ENCODE data around the gene LDB1.

LDB1 gene

DNA sequence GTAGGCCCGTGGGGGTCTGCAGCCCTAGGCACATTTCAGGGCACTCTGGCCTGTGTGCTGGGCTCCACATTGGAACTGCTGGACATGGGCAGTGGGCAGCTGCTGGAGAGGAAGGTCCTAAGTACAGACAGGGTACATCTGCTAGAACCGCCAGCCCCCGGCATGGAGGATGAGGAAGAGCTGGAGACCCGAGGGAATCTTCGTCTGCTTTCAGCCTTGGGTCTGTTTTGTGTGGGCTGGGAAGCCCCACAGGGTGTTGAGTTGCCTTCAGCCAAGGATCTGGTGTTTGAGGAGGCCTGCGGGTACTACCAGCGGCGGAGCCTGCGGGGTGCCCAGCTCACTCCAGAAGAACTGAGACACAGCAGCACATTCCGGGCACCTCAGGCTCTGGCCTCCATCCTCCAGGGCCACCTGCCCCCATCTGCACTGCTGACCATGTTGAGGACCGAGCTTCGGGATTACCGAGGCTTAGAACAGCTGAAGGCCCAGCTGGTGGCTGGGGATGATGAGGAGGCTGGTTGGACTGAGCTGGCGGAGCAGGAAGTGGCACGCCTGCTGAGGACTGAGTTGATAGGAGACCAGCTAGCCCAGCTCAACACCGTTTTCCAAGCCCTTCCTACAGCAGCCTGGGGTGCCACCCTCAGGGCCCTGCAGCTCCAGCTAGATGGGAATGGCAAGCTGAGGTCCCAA is 53.6 kb downstream of the LDB1 start:
- Mint-ChIP-seq H3K27me3 (ENCODE audit: low read depth) (no peaks in the 10 kb centered on the region), H3K4me3 (peak overlapping the region; percentile 85), H3K27ac (peak overlapping the region; percentile 81), H3K36me3 (ENCODE audit: low read depth) (peaks cover 4% of the 10 kb centered on the region), H3K9me3 (no peaks in the 10 kb centered on the region), H3K4me1 (ENCODE audit: low read depth) (peaks cover 26% of the 10 kb centered on the region)

DNA sequence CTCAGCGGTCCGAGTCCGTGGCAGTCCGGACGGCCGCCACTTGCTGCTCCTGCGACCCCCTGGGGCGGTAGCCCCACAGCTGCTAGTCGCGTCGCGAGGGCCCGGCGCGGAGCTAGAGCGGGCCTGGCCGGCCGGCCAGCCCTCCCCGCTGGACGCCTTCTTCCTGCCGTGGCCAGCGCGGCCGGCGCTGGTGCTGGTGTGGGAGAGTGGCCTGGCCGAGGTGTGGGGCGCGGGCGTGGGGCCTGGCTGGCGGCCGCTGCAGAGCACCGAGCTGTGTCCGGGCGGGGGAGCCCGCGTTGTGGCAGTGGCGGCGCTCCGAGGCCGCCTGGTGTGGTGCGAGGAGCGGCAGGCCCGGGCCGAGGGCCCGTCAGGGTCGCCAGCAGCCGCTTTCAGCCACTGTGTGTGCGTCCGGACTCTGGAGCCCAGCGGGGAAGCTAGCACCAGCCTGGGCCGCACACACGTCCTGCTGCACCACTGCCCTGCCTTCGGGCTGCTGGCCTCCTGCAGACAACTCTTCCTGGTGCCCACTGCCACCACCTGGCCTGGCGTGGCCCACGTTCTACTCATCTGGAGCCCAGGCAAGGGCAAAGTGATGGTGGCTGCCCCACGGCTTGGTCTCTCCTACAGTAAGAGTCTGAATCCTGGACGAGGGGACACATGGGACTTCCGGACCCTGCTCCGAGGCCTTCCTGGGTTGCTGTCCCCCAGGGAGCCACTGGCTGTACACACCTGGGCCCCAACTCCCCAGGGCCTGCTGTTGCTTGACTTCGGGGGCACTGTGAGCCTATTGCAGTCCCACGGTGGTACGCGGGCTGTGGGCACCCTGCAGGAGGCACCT is 54.4 kb downstream of the LDB1 start:
- Mint-ChIP-seq H3K4me3 (peak overlapping the region; percentile 85), H3K36me3 (ENCODE audit: low read depth) (peaks cover 4% of the 10 kb centered on the region)

DNA sequence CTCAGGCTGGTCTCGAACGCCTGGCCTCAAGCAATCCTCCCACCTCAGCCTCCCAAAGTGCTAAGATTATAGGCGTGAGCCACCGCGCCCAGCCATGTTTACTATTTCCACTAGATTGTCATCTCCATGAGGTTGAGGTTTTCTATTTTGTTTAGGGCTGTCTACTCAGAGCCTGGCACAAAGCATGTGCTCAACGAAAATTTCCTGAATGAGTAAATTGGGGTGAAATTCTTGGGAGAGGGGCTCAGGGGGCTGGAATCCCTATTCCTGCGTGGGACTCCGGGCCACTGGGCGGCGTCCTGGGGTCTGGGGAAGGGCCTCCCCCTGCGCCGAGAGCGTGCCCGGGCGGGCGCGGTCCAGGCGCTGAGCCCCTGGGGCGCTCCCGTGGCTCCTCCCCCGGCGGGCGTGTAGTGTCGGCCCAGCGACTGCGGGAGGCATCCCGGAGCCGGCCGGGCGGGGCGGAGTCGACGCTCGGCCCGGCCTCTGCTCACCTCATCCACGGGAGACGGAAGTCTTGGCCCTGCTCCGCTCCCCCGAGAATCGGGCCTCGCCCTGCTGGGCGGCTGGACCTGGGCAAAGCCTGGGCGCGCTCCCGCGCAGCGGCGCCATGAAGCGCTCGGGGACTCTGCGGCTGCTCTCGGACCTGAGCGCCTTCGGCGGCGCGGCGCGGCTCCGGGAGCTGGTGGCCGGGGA is 55.2 kb downstream of the LDB1 start, which contains the start of gene HPS6:
Gene HPS6, plus strand, starts transcription at position 482 of the 693 bp plus-strand sequence. Its CDS starts 126 bp downstream, at position 608.
- H3K27ac Mint-ChIP-seq, result peak within 1 kb of the TSS; percentile 93
- H3K4me1 Mint-ChIP-seq (ENCODE audit: low read depth), result peaks cover 26% of the 10 kb centered on the region
- no peaks in the 10 kb centered on the region for H3K27me3 Mint-ChIP-seq (ENCODE audit: low read depth)
- no peaks in the 10 kb centered on the region for H3K9me3 Mint-ChIP-seq
- peaks cover 2% of the 10 kb centered on the region for H3K36me3 Mint-ChIP-seq (ENCODE audit: low read depth)
- peak within 1 kb of the TSS; percentile 85 for H3K4me3 Mint-ChIP-seq

More for the DNA sequence above, 54.4 kb downstream of the LDB1 start:
- H3K9me3 Mint-ChIP-seq, result no peaks in the 10 kb centered on the region
- peaks cover 26% of the 10 kb centered on the region for H3K4me1 Mint-ChIP-seq (ENCODE audit: low read depth)
- peak overlapping the region; percentile 81 for H3K27ac Mint-ChIP-seq
- H3K27me3 Mint-ChIP-seq (ENCODE audit: low read depth), result no peaks in the 10 kb centered on the region

DNA sequence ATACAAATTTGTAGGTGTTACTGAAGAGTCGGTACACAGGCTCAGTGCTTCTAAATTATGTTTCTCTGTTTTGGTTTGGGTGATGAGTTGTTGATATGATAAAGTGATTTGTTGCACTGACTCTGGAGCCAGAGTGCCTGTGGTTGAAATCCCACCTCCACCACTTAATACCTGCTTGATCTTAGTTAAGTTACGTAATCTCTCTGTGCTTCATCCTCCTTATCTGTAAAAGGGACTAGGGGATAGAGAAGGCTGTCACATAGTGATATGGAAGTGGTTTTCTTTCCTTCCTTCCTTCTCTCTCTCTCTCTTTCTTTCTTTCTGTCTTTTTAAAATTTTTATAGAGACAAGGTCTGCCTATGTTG is 55.7 kb downstream of the LDB1 start:
- H3K27ac Mint-ChIP-seq, result peak overlapping the region; percentile 93
- peak overlapping the region; percentile 82 for H3K4me3 Mint-ChIP-seq
- no peaks in the 10 kb centered on the region for H3K27me3 Mint-ChIP-seq (ENCODE audit: low read depth)
- H3K9me3 Mint-ChIP-seq, result no peaks in the 10 kb centered on the region
- H3K4me1 Mint-ChIP-seq (ENCODE audit: low read depth), result peaks cover 26% of the 10 kb centered on the region
- peaks cover 2% of the 10 kb centered on the region for H3K36me3 Mint-ChIP-seq (ENCODE audit: low read depth)

DNA sequence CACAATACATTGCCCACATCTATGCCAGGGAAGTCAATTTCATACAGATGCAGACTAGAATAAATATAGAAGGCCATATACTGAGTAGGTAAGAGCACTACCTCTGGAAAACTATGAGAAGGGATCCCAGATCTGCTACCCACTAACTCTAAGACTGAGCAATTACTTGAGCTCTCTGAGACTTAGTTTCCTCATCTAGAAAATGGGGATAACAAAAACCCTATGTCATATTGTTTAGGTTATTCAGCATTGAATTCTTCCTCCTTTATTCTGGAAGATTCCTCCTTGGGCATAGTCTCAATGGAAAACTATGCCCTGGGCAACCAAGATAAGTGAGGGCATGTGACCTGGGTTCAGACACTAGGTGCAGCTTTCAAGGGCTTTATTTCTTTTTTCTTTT is 60.2 kb downstream of the LDB1 start:
- no peak overlapping the region for H3K27ac Mint-ChIP-seq
- peaks cover 5% of the 10 kb centered on the region for H3K36me3 Mint-ChIP-seq (ENCODE audit: low read depth)
- H3K4me1 Mint-ChIP-seq (ENCODE audit: low read depth), result peaks cover 21% of the 10 kb centered on the region
- H3K4me3 Mint-ChIP-seq, result no peak overlapping the region
- no peaks in the 10 kb centered on the region for H3K27me3 Mint-ChIP-seq (ENCODE audit: low read depth)
- H3K9me3 Mint-ChIP-seq, result no peaks in the 10 kb centered on the region

Measured in T-helper 1 cell treated with Interleukin-12 subunit alpha and Interleukin-12 subunit beta and Interleukin-4 antibody, amounts not matched to agents 30 μg/mL and 1 μg/mL, for 36 hours (primary cell).